ENCODE data around the gene RHBDL2. TPM values are rescaled to one million over a fixed set of nuclear protein-coding genes. Genes with fewer than 3 reads are reported as not detected.

The RHBDL2 gene
- total and polyA plus RNA-seq, 9 of the 15 experiments (the other 6 are each of a cell fraction or from before 2014, with no cell fraction given): not detected

DNA sequence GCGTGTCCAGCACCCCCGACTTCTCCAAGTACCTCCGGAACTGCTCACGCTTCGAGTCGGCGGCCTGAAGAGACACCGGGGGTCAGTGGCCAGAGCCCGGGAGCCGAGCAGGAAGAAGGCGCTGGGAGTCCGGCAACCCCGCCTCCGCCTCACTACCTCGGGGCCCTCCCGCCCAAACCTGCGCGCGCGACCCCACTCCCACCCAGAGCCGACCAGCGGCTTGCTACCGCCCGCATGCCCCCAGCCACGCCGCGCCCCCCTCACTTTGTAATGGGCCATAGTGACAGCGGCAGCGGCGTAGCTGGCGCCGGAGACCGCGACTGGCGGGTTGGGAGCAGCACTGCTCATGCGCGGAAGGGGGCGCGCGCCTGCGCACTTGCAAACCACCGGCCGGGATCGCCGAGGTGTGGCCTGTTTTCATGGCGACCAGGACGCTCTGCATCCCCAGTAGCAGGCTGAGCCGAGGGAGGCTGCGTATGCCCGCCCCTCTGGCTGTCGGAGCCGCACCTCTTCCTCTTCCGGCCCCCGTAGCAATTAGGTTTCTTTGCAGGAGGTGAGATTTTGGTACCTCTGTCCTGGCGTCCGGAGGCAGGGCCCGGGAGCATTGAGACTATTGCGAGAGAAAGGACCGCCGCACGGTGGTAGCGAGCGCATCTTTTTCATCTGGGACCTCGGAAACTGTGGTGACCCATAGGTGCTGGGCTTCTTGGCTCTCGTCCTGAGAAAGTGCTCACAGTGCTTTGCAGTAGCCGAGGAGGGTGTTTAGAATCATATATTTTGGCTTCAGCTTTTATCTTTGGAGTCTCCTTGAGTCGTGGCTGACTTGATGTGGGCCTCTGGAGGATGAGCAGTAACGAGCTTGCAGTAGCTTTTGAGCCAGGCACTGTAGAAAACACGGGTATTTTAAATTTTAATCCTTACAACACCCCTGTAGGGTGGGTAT, 68.3 kb downstream of the RHBDL2 start, which contains the start of gene MYCBP (continued):
- TF ChIP-seq ELF4 (CRISPR knock-in tag; IDR thresholded peaks at IDR 0.05) (no peak), C11orf30 (IDR thresholded peaks at IDR 0.05; ENCODE audit: low read depth) (peak; percentile 30; the same call in 1 of the 2 replicates), SMAD4 (CRISPR knock-in tag; conservative IDR thresholded peaks at IDR 0.05) (no peak; the same call in 1 of the 2 replicates), EGR1 (conservative IDR thresholded peaks at IDR 0.05) (peak; percentile 41), FOXA1 (IDR thresholded peaks at IDR 0.05; ENCODE audit: borderline replicate concordance) (no peak), GTF2A2 (tag; IDR thresholded peaks at IDR 0.05) (no peak), LARP7 (IDR thresholded peaks at IDR 0.05) (no peak), FOXK1 (CRISPR knock-in tag; IDR thresholded peaks at IDR 0.05; ENCODE audit: borderline replicate concordance) (peak; percentile 5; the same call in 1 of the 2 replicates), ESRRA (IDR thresholded peaks at IDR 0.05; ENCODE audit: borderline replicate concordance, low read depth) (peak; percentile 54; the same call in 1 of the 2 replicates), MAFF (IDR thresholded peaks at IDR 0.05; ENCODE audit: low read length) (no peak), RFX5 (IDR thresholded peaks at IDR 0.05; ENCODE audit: low read depth, low read length) (no peak), EP300 (IDR thresholded peaks at IDR 0.05; ENCODE audit: low read length) (0 out of 2 replicates have a peak, but pooled peaks have one; percentile 27), ZNF311 (CRISPR knock-in tag; IDR thresholded peaks at IDR 0.05) (no peak), SAP30 (IDR thresholded peaks at IDR 0.05; ENCODE audit: borderline replicate concordance, insufficient read depth, low read depth, low read length, poor library complexity, severe bottlenecking) (peak; percentile 90), ZNF77 (CRISPR knock-in tag; IDR thresholded peaks at IDR 0.05) (no peak), NEUROD1 (IDR thresholded peaks at IDR 0.05; ENCODE audit: borderline replicate concordance, low read depth, low read length, partially characterized antibody) (no peak), MEIS2 (IDR thresholded peaks at IDR 0.05; ENCODE audit: partially characterized antibody) (peak; percentile 97), CBX1 (IDR thresholded peaks at IDR 0.05; ENCODE audit: low read depth) (no peak)
- TF ChIP-seq, protein P1, sequence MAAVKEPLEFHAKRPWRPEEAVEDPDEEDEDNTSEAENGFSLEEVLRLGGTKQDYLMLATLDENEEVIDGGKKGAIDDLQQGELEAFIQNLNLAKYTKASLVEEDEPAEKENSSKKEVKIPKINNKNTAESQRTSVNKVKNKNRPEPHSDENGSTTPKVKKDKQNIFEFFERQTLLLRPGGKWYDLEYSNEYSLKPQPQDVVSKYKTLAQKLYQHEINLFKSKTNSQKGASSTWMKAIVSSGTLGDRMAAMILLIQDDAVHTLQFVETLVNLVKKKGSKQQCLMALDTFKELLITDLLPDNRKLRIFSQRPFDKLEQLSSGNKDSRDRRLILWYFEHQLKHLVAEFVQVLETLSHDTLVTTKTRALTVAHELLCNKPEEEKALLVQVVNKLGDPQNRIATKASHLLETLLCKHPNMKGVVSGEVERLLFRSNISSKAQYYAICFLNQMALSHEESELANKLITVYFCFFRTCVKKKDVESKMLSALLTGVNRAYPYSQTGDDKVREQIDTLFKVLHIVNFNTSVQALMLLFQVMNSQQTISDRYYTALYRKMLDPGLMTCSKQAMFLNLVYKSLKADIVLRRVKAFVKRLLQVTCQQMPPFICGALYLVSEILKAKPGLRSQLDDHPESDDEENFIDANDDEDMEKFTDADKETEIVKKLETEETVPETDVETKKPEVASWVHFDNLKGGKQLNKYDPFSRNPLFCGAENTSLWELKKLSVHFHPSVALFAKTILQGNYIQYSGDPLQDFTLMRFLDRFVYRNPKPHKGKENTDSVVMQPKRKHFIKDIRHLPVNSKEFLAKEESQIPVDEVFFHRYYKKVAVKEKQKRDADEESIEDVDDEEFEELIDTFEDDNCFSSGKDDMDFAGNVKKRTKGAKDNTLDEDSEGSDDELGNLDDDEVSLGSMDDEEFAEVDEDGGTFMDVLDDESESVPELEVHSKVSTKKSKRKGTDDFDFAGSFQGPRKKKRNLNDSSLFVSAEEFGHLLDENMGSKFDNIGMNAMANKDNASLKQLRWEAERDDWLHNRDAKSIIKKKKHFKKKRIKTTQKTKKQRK (IDR thresholded peaks at IDR 0.05; ENCODE audit: borderline replicate concordance, low read depth, low read length): no peak
- TF ChIP-seq, protein P2, sequence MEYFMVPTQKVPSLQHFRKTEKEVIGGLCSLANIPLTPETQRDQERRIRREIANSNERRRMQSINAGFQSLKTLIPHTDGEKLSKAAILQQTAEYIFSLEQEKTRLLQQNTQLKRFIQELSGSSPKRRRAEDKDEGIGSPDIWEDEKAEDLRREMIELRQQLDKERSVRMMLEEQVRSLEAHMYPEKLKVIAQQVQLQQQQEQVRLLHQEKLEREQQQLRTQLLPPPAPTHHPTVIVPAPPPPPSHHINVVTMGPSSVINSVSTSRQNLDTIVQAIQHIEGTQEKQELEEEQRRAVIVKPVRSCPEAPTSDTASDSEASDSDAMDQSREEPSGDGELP (CRISPR knock-in tag; IDR thresholded peaks at IDR 0.05; ENCODE audit: borderline replicate concordance): peak; percentile 76

Data from K562 (cell line).